ENCODE data around the gene SEC24A. TPM values are rescaled to one million over a fixed set of nuclear protein-coding genes. Genes with fewer than 3 reads are reported as not detected.
"Not testable (repeated sequence)": the region's sequence is repeated elsewhere in the genome, so short reads cannot be mapped to it uniquely, and the experiment has no call there.

Gene SEC24A
- total RNA-seq, 2 donors from 2014 or later = 15.5 to 20.0 TPM

- H3K27ac ChIP-seq = no peak overlapping the region
- TF ChIP-seq POLR2AphosphoS5 (IDR thresholded peaks at IDR 0.05) = no peak
- intact Hi-C loops (cut with DNase I) = no loop called here
- H3K4me3 ChIP-seq = no peak overlapping the region
- WGBS = 95% methylated on average over 3 of the region's 3 CpGs
- no peak for DNase-seq (ENCODE audit: low spot score)
- H3K27me3 ChIP-seq (replicated peaks; ENCODE audit: insufficient read depth) = no peaks in the 10 kb centered on the region
- no peaks in the 10 kb centered on the region for H3K9me3 ChIP-seq
- no peaks in the 10 kb centered on the region for H3K36me3 ChIP-seq
- no peaks in the 10 kb centered on the region for H3K4me1 ChIP-seq (replicated peaks)
Observed at GRCh38 chr5:134664448-134664847, 15.9 kb downstream of the SEC24A start.

DNA sequence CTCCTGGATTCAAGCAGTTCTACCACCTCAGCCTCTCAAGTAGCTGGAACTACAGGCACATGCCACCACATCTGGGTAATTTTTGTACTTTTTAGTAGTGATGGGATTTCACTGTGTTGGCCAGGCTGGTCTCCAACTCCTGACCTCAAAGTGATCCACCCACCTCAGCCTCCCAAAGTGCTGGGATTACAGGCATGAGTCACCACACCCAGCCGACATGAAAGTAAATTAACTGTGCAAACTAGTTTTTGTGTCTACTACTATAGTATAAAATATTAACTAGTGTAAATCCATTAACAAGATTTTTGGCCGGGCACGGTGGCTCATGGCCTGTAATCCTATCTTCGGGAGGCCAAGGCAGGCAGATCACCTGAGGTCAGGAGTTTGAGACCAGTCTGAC is 25.0 kb downstream of the SEC24A start:
- H3K9me3 ChIP-seq; DNase-seq (ENCODE audit: low spot score); H3K27me3 ChIP-seq (replicated peaks; ENCODE audit: insufficient read depth); H3K4me3 ChIP-seq; H3K27ac ChIP-seq; intact Hi-C loops (cut with DNase I); H3K36me3 ChIP-seq; H3K4me1 ChIP-seq (replicated peaks): not testable (repeated sequence)
- WGBS = 83% methylated on average over 4 of the region's 4 CpGs

GRCh38 chr5:134677357-134677756 is 28.8 kb downstream of the SEC24A start:
- not testable (repeated sequence) for H3K36me3 ChIP-seq

GRCh38 chr5:134690144-134690543 is 41.6 kb downstream of the SEC24A start:
- H3K27me3 ChIP-seq (replicated peaks; ENCODE audit: insufficient read depth); DNase-seq (ENCODE audit: low spot score); H3K27ac ChIP-seq; H3K36me3 ChIP-seq; H3K4me1 ChIP-seq (replicated peaks); H3K9me3 ChIP-seq; H3K4me3 ChIP-seq; intact Hi-C loops (cut with DNase I): not testable (repeated sequence)
- WGBS = 95% methylated on average over 8 of the region's 8 CpGs

More at GRCh38 chr5:134677357-134677756, 28.8 kb downstream of the SEC24A start:
- 85% methylated on average over 4 of the region's 4 CpGs for WGBS
- H3K27ac ChIP-seq; H3K27me3 ChIP-seq (replicated peaks; ENCODE audit: insufficient read depth); H3K4me1 ChIP-seq (replicated peaks); H3K9me3 ChIP-seq; intact Hi-C loops (cut with DNase I); DNase-seq (ENCODE audit: low spot score); H3K4me3 ChIP-seq: not testable (repeated sequence)

GRCh38 chr5:134692722-134693121 is 44.1 kb downstream of the SEC24A start:
- Histone ChIP-seq H3K4me3 (no peak overlapping the region), H3K27me3 (replicated peaks; ENCODE audit: insufficient read depth) (no peaks in the 10 kb centered on the region), H3K4me1 (replicated peaks) (no peaks in the 10 kb centered on the region), H3K36me3 (peaks cover 2 to 3% of the 10 kb centered on the region in 2 donors), H3K27ac (no peak overlapping the region), H3K9me3 (no peaks in the 10 kb centered on the region)
- no peak for DNase-seq (ENCODE audit: low spot score)
- TF ChIP-seq, protein P1, sequence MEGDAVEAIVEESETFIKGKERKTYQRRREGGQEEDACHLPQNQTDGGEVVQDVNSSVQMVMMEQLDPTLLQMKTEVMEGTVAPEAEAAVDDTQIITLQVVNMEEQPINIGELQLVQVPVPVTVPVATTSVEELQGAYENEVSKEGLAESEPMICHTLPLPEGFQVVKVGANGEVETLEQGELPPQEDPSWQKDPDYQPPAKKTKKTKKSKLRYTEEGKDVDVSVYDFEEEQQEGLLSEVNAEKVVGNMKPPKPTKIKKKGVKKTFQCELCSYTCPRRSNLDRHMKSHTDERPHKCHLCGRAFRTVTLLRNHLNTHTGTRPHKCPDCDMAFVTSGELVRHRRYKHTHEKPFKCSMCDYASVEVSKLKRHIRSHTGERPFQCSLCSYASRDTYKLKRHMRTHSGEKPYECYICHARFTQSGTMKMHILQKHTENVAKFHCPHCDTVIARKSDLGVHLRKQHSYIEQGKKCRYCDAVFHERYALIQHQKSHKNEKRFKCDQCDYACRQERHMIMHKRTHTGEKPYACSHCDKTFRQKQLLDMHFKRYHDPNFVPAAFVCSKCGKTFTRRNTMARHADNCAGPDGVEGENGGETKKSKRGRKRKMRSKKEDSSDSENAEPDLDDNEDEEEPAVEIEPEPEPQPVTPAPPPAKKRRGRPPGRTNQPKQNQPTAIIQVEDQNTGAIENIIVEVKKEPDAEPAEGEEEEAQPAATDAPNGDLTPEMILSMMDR (IDR thresholded peaks at IDR 0.05) = no peak
- no peak for TF ChIP-seq POLR2AphosphoS5 (IDR thresholded peaks at IDR 0.05)
- TF ChIP-seq POLR2A (IDR thresholded peaks at IDR 0.05) = no peak
- intact Hi-C loops (cut with DNase I) = no loop called here

DNA sequence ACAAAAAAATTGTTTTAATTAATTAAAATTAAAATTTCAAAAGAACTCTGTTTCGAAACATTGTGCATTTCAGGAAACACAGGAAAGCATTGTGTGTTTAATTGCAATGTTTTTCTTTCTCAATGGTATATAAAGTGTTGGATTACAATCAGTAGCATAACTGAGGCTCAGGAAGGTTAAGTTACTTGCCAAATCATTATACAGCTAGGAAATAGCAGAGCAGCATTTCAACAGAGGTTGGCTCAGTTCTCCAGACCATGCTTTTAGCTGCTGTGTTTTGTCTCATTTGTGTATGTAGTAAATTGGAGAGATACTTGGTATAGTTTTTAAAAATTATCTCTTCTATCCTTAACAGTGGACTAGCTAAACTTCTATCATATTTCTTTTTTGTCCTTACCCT is 59.7 kb downstream of the SEC24A start:
- TF ChIP-seq, protein P1 (IDR thresholded peaks at IDR 0.05) = no peak
- TF ChIP-seq POLR2A (IDR thresholded peaks at IDR 0.05) (no peak), POLR2AphosphoS5 (IDR thresholded peaks at IDR 0.05) (no peak)
- H3K27ac ChIP-seq = no peak overlapping the region
- DNase-seq (ENCODE audit: low spot score) = no peak
- intact Hi-C loops (cut with DNase I) = no loop called here
- H3K27me3 ChIP-seq (replicated peaks; ENCODE audit: insufficient read depth) = no peaks in the 10 kb centered on the region
- no peaks in the 10 kb centered on the region for H3K36me3 ChIP-seq
- WGBS = 88% methylated on average over 1 of the region's 1 CpG
- no peaks in the 10 kb centered on the region for H3K9me3 ChIP-seq
- no peak overlapping the region for H3K4me3 ChIP-seq
- no peaks in the 10 kb centered on the region for H3K4me1 ChIP-seq (replicated peaks)

GRCh38 chr5:134714120-134714519 is 65.5 kb downstream of the SEC24A start:
- TF ChIP-seq, protein P1 (IDR thresholded peaks at IDR 0.05) = no peak
- TF ChIP-seq POLR2A (IDR thresholded peaks at IDR 0.05) = no peak
- no peak for TF ChIP-seq POLR2AphosphoS5 (IDR thresholded peaks at IDR 0.05)
- intact Hi-C loops (cut with DNase I) = no loop called here
- Histone ChIP-seq H3K27me3 (replicated peaks; ENCODE audit: insufficient read depth) (no peaks in the 10 kb centered on the region), H3K9me3 (no peaks in the 10 kb centered on the region), H3K36me3 (no peaks in the 10 kb centered on the region), H3K4me3 (no peak overlapping the region), H3K27ac (no peak overlapping the region), H3K4me1 (replicated peaks) (no peaks in the 10 kb centered on the region)
- no peak for DNase-seq (ENCODE audit: low spot score)
- 92% methylated on average over 5 of the region's 5 CpGs for WGBS

All from prostate gland (tissue), 2 donors.